H1 (cell line): ENCODE results near the gene EXOC1. TPM values are rescaled to one million over a fixed set of nuclear protein-coding genes. Genes with fewer than 3 reads are reported as not detected.

Experiments used
- EP300 ChIP-seq, 2 experiments: IDR thresholded peaks; 1 replicate in 1 of 2; 2 replicates in 1 of 2; pipeline ENCODE4 v1.6.1; 2011 to 2012; ENCODE audit warnings: low read depth in 2 of 2, low read length in 2 of 2, mild to moderate bottlenecking in 2 of 2, borderline replicate concordance in 1 of 2, inconsistent platforms in 1 of 2, moderate library complexity in 1 of 2
- HDAC6 ChIP-seq: IDR thresholded peaks from one replicate; pipeline ENCODE4 v1.7.1; 2012; ENCODE audit warnings: low read depth, mild to moderate bottlenecking, inconsistent platforms, low read length, moderate library complexity
- JUND ChIP-seq: IDR thresholded peaks from 2 replicates; pipeline ENCODE4 v1.6.1; 2011; ENCODE audit warnings: mild to moderate bottlenecking, improper control_type of control experiment, low read length
- NRF1 ChIP-seq: IDR thresholded peaks from 2 replicates; pipeline ENCODE4 v1.6.1; 2011; ENCODE audit warnings: mild to moderate bottlenecking, low read depth, low read length, improper control_type of control experiment
- SAP30 ChIP-seq: fragments of 300-600 bp; sonication (generic); IDR thresholded peaks from 2 replicates; pipeline ENCODE4 v1.7.1; 2012; ENCODE audit warnings: low read length, moderate library complexity, mild to moderate bottlenecking, inconsistent platforms; ENCODE audit not compliant: insufficient read depth, insufficient replicate concordance
- TBP ChIP-seq: IDR thresholded peaks from 2 replicates; pipeline ENCODE4 v1.6.1; 2011; ENCODE audit warnings: low read depth, low read length, improper control_type of control experiment
- polyA plus RNA-seq, 7 experiments: library from polyadenylated mRNA; depleted of rRNA in 3 of 7; stranded (reverse) in 5 of 7; unstranded in 2 of 7; fragments of >200 nt in 5 of 7; fragments of 200-250 nt in 2 of 7; gene quantifications; 1 replicate in 5 of 7; 2 replicates in 1 of 7; 4 replicates in 1 of 7; pipeline versions ENCODE4 v1.2.1 to v1.2.3, GENCODE V29; 2011 to 2013; ENCODE audit warnings: missing spikeins in 2 of 7, mixed read lengths in 2 of 7
- total RNA-seq: library from RNA; stranded (reverse); fragmentation: NEBNext Ultra II Directional; extraction: Animal tissue kit (Norgen Biotek cat#: 25700); gene quantifications from 2 replicates; pipeline ENCODE4 v1.2.1, GENCODE V29; 2021
- TF ChIP-seq, protein P1 (sequence below): fragments of 300-600 bp; sonication (generic); IDR thresholded peaks from 2 replicates; pipeline ENCODE4 v1.7.1; 2012; ENCODE audit warnings: low read length, moderate library complexity, mild to moderate bottlenecking, inconsistent platforms; ENCODE audit not compliant: insufficient replicate concordance
- TF ChIP-seq, protein P2 (sequence below), 3 experiments: IDR thresholded peaks; 1 replicate in 2 of 3; 2 replicates in 1 of 3; pipeline versions ENCODE4 v1.5.1 to v1.6.1; 2011; ENCODE audit warnings: low read length in 3 of 3, mild to moderate bottlenecking in 3 of 3, inconsistent platforms in 2 of 3, low read depth in 1 of 3, moderate library complexity in 1 of 3; ENCODE audit not compliant: insufficient read depth in 1 of 3; ENCODE audit errors: control extremely low read depth in 1 of 3

EXOC1 gene
- total and polyA plus RNA-seq, 2 of the 8 experiments (the other 6 are each of a cell fraction or from before 2014, with no cell fraction given), result 5.9 to 19.6 TPM

DNA sequence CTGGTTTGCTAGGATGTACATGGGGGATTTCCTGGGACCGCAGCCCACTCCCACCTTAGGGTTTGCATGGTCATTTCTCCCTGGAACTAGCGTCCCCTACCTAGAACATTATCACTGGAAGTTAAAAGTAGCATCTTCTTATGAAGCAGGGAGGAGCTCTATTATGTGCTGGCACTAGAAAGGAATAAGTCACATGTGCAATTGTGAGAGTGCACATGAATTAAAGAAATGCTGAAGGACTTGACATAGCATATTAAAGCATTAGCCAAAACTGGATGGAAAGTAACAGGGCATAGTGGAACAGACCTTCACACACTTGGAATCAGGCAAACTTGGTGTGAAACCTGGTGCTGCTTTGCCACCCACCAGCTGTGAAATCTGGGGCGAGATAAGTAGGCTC is 31.1 kb upstream of the EXOC1 start (continued):
- TF ChIP-seq, protein P1, sequence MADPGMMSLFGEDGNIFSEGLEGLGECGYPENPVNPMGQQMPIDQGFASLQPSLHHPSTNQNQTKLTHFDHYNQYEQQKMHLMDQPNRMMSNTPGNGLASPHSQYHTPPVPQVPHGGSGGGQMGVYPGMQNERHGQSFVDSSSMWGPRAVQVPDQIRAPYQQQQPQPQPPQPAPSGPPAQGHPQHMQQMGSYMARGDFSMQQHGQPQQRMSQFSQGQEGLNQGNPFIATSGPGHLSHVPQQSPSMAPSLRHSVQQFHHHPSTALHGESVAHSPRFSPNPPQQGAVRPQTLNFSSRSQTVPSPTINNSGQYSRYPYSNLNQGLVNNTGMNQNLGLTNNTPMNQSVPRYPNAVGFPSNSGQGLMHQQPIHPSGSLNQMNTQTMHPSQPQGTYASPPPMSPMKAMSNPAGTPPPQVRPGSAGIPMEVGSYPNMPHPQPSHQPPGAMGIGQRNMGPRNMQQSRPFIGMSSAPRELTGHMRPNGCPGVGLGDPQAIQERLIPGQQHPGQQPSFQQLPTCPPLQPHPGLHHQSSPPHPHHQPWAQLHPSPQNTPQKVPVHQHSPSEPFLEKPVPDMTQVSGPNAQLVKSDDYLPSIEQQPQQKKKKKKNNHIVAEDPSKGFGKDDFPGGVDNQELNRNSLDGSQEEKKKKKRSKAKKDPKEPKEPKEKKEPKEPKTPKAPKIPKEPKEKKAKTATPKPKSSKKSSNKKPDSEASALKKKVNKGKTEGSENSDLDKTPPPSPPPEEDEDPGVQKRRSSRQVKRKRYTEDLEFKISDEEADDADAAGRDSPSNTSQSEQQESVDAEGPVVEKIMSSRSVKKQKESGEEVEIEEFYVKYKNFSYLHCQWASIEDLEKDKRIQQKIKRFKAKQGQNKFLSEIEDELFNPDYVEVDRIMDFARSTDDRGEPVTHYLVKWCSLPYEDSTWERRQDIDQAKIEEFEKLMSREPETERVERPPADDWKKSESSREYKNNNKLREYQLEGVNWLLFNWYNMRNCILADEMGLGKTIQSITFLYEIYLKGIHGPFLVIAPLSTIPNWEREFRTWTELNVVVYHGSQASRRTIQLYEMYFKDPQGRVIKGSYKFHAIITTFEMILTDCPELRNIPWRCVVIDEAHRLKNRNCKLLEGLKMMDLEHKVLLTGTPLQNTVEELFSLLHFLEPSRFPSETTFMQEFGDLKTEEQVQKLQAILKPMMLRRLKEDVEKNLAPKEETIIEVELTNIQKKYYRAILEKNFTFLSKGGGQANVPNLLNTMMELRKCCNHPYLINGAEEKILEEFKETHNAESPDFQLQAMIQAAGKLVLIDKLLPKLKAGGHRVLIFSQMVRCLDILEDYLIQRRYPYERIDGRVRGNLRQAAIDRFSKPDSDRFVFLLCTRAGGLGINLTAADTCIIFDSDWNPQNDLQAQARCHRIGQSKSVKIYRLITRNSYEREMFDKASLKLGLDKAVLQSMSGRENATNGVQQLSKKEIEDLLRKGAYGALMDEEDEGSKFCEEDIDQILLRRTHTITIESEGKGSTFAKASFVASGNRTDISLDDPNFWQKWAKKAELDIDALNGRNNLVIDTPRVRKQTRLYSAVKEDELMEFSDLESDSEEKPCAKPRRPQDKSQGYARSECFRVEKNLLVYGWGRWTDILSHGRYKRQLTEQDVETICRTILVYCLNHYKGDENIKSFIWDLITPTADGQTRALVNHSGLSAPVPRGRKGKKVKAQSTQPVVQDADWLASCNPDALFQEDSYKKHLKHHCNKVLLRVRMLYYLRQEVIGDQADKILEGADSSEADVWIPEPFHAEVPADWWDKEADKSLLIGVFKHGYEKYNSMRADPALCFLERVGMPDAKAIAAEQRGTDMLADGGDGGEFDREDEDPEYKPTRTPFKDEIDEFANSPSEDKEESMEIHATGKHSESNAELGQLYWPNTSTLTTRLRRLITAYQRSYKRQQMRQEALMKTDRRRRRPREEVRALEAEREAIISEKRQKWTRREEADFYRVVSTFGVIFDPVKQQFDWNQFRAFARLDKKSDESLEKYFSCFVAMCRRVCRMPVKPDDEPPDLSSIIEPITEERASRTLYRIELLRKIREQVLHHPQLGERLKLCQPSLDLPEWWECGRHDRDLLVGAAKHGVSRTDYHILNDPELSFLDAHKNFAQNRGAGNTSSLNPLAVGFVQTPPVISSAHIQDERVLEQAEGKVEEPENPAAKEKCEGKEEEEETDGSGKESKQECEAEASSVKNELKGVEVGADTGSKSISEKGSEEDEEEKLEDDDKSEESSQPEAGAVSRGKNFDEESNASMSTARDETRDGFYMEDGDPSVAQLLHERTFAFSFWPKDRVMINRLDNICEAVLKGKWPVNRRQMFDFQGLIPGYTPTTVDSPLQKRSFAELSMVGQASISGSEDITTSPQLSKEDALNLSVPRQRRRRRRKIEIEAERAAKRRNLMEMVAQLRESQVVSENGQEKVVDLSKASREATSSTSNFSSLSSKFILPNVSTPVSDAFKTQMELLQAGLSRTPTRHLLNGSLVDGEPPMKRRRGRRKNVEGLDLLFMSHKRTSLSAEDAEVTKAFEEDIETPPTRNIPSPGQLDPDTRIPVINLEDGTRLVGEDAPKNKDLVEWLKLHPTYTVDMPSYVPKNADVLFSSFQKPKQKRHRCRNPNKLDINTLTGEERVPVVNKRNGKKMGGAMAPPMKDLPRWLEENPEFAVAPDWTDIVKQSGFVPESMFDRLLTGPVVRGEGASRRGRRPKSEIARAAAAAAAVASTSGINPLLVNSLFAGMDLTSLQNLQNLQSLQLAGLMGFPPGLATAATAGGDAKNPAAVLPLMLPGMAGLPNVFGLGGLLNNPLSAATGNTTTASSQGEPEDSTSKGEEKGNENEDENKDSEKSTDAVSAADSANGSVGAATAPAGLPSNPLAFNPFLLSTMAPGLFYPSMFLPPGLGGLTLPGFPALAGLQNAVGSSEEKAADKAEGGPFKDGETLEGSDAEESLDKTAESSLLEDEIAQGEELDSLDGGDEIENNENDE, result no peak
- TF ChIP-seq HDAC6, result no peak
- no peak for TF ChIP-seq EP300 (IDR thresholded peaks at IDR 0.05; ENCODE audit: borderline replicate concordance in 1 of 2, low read depth in 2 of 2, low read length in 2 of 2)
- no peak for TF ChIP-seq JUND
- no peak for TF ChIP-seq SAP30
- TF ChIP-seq, protein P2, sequence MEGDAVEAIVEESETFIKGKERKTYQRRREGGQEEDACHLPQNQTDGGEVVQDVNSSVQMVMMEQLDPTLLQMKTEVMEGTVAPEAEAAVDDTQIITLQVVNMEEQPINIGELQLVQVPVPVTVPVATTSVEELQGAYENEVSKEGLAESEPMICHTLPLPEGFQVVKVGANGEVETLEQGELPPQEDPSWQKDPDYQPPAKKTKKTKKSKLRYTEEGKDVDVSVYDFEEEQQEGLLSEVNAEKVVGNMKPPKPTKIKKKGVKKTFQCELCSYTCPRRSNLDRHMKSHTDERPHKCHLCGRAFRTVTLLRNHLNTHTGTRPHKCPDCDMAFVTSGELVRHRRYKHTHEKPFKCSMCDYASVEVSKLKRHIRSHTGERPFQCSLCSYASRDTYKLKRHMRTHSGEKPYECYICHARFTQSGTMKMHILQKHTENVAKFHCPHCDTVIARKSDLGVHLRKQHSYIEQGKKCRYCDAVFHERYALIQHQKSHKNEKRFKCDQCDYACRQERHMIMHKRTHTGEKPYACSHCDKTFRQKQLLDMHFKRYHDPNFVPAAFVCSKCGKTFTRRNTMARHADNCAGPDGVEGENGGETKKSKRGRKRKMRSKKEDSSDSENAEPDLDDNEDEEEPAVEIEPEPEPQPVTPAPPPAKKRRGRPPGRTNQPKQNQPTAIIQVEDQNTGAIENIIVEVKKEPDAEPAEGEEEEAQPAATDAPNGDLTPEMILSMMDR (IDR thresholded peaks at IDR 0.05; ENCODE audit: control extremely low read depth in 1 of 3, insufficient read depth in 1 of 3, low read depth in 1 of 3, low read length in 3 of 3), result no peak
- TF ChIP-seq TBP, result no peak
- no peak for TF ChIP-seq NRF1
